Esophagus squamous epithelium (tissue), 5 donors: Measurements from ENCODE around the gene ODF2. TPM values are rescaled to one million over a fixed set of nuclear protein-coding genes. Genes with fewer than 3 reads are reported as not detected.
A peak's percentile ranks its signal among the peaks of the same experiment; 100 is the strongest.
"Not testable (repeated sequence)": the region's sequence is repeated elsewhere in the genome, so short reads cannot be mapped to it uniquely, and the experiment has no call there.

Experiments used
- DNase-seq: peaks from one replicate; lab custom pipeline; 2025; lab: John Stamatoyannopoulos, UW
- H3K27ac ChIP-seq, 4 donors: fragments of 200-600 bp; sonication (generic); one replicate each; pipeline ENCODE4 v1.5.1; 2016 to 2019; ENCODE audit warnings: mild to moderate bottlenecking in 1 of 4
- H3K27me3 ChIP-seq, 4 donors: fragments of 200-600 bp; sonication (generic); 1 replicate in 3 of 4; 2 replicates in 1 of 4; pipeline versions ENCODE4 v1.5.1 to v1.6.0; 2017 to 2021; ENCODE audit warnings: antibody characterized with exemption in 1 of 4
- H3K36me3 ChIP-seq, 3 donors: fragments of 200-600 bp; sonication (generic); one replicate each; pipeline ENCODE4 v1.5.1; 2016 to 2019
- H3K4me1 ChIP-seq, 3 donors: fragments of 200-600 bp; sonication (generic); one replicate each; pipeline ENCODE4 v1.5.1; 2017 to 2019
- H3K4me3 ChIP-seq, 4 donors: fragments of 200-600 bp; sonication (generic); 1 replicate in 3 of 4; 2 replicates in 1 of 4; pipeline ENCODE4 v1.5.1; 2016 to 2019; ENCODE audit warnings: mild to moderate bottlenecking in 2 of 4, moderate library complexity in 1 of 4
- H3K9me3 ChIP-seq, 3 donors: fragments of 200-600 bp; sonication (generic); one replicate each; pipeline ENCODE4 v1.5.1; 2016 to 2019
- POLR2A ChIP-seq, 4 donors: fragments of 450-650 bp; IDR thresholded peaks; one replicate each; pipeline ENCODE4 v1.6.1; 2017; ENCODE audit warnings: antibody characterized with exemption in 4 of 4, mild to moderate bottlenecking in 4 of 4, moderate library complexity in 3 of 4
- whole genome bisulfite sequencing, 2 donors: methylation state at CpG; one replicate each; pipeline ENCODE4 v1.1.5; 2018; 5-methylcytosine and 5-hydroxymethylcytosine counted together
- intact Hi-C: fragments of 100-400 bp; cut with DNase I; formaldehyde crosslinking; loops from one replicate; pipeline ENCODE4 v1.15.0; 2022
- total RNA-seq, 4 donors: library from RNA; depleted of rRNA; stranded (reverse); fragments of >200 nt; gene quantifications; one replicate each; pipeline ENCODE4 v1.1.0, GENCODE V29; 2016
- TF ChIP-seq, protein P1 (sequence below), 6 experiments: fragments of 450-650 bp in 4 of 6; fragments of 200-600 bp in 2 of 6; sonication (generic) in 2 of 6; IDR thresholded peaks; one replicate each; pipeline ENCODE4 v1.5.1; 2016 to 2019; ENCODE audit warnings: antibody characterized with exemption in 6 of 6, mild to moderate bottlenecking in 4 of 6, moderate library complexity in 4 of 6
- donor health status: DM: yes; HTN: yes; CAD: no.

The ODF2 gene
- total RNA-seq, 4 donors from 2014 or later = 13.2 to 28.0 (median 19.8) TPM

DNA sequence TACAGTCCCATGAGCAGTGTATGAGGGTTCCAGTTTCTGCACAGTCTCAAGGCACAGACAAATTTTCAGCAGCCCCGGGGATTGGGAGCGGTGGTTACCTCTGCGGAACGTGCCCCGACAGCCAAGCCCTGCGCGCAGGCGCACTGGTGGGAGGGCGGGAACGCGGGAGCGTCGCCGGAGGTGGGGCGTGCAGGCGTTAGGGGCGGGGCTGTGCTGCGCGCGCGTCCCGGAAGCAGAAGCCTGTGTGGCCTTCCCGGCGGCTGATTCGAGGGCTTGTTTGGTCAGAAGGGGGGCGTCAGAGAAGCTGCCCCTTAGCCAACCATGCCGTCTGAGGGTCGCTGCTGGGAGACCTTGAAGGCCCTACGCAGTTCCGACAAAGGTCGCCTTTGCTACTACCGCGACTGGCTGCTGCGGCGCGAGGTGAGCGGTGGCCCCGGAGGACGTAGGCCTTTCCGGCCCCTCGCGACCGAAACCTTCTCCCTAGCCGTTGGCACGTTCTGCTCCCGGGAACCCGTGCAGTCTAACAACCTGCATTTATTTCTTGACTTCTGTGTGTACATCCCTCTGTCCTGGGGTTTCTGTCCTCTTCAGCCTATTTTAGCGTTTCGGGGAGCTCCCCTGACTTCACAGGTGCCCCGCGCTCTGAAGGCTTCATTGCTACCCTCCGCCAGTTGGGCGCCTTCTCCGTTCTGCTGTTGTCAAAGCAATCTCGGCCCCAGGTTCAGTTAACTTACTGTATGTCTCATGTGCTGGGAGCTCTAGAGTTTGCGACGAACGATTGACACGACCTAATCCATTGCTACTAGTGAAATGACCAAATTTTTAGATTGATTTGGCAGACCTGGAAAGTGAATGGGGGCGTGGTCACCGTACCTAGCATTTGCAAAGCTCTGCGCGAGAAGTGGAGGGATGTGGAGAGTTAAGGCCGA is 48.9 kb downstream of the ODF2 start, which contains the start of gene GLE1:
Gene GLE1 (plus strand): TSS at position 235 of the 929 bp plus-strand sequence. CDS start 87 bp downstream, at position 322.
- peaks cover 17 to 37% (median 19%) of the 10 kb centered on the region in 3 donors for H3K4me1 ChIP-seq
- WGBS, 2 donors = 0 to 1% methylated on average over 26 to 34 of the region's 64 CpGs
- intact Hi-C loops = no loop called here

DNA sequence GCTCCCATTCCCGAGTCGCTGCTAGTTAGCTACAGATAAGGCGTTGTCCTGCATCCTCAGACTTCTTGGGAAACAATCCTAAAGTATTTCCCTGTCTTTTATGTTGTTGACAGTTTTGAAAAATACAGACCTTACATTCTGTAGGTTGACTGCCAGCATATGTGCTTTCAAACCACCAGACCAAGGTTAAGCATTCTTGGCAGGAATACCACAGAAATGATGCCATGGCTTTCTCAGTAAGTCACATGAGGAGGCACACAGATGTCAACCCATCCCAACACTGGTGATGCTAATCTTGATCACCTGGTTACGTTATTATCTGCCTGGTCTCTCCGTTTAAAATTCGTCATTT is 49.6 kb downstream of the ODF2 start:
- peak overlapping the region; percentile 56 to 97 (median 89) for H3K4me3 ChIP-seq
- peaks cover 17 to 37% (median 19%) of the 10 kb centered on the region in 3 donors for H3K4me1 ChIP-seq
- TF ChIP-seq, protein P1, sequence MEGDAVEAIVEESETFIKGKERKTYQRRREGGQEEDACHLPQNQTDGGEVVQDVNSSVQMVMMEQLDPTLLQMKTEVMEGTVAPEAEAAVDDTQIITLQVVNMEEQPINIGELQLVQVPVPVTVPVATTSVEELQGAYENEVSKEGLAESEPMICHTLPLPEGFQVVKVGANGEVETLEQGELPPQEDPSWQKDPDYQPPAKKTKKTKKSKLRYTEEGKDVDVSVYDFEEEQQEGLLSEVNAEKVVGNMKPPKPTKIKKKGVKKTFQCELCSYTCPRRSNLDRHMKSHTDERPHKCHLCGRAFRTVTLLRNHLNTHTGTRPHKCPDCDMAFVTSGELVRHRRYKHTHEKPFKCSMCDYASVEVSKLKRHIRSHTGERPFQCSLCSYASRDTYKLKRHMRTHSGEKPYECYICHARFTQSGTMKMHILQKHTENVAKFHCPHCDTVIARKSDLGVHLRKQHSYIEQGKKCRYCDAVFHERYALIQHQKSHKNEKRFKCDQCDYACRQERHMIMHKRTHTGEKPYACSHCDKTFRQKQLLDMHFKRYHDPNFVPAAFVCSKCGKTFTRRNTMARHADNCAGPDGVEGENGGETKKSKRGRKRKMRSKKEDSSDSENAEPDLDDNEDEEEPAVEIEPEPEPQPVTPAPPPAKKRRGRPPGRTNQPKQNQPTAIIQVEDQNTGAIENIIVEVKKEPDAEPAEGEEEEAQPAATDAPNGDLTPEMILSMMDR (IDR thresholded peaks at IDR 0.05) = no peak
- no peak for TF ChIP-seq POLR2A (IDR thresholded peaks at IDR 0.05)
- H3K36me3 ChIP-seq = peaks cover 0 to 40% (median 13%) of the 10 kb centered on the region in 3 donors
- H3K27ac ChIP-seq = peak overlapping the region; percentile 85 to 96 (median 94)
- H3K9me3 ChIP-seq = no peaks in the 10 kb centered on the region
- 8 to 19% methylated on average over 6 of the region's 6 CpGs for WGBS, 2 donors
- intact Hi-C loops = no loop called here
- no peaks in the 10 kb centered on the region for H3K27me3 ChIP-seq
- DNase-seq = no peak

More for the DNA sequence above, 48.9 kb downstream of the ODF2 start, which contains the start of gene GLE1:
- H3K36me3 ChIP-seq = peaks cover 0 to 40% (median 9%) of the 10 kb centered on the region in 3 donors
- H3K27ac ChIP-seq = peak within 1 kb of the TSS; percentile 85 to 96 (median 94)
- TF ChIP-seq POLR2A (IDR thresholded peaks at IDR 0.05) = peak in 3 of 4 donors; percentile 67 to 88 (median 79)
- TF ChIP-seq, protein P1 (IDR thresholded peaks at IDR 0.05) = peak in 1 of 6 experiments; percentile 37
- H3K9me3 ChIP-seq = no peaks in the 10 kb centered on the region
- H3K4me3 ChIP-seq = peak within 1 kb of the TSS; percentile 56 to 97 (median 89)
- no peaks in the 10 kb centered on the region for H3K27me3 ChIP-seq
- DNase-seq = peak; percentile 47

DNA sequence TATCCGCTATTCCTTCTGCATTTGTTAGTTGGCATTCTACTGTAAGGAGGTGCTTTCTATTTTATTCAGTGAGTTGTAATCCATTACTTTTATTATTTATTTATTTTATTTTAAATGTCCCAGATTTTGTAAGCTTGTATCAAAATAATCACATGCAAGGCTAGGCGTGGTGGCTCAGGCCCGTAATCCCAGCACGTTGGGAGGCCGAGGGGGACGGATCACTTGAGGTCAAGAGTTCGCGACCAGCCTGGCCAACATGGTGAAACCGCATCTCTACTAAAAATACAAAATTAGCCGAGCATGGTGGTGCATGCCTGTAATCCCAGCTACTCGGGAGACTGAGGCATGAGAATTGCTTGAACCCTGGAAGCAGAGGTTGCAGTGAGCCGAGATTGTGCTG is 50.1 kb downstream of the ODF2 start:
- intact Hi-C loops, H3K4me3 ChIP-seq: not testable (repeated sequence)

DNA sequence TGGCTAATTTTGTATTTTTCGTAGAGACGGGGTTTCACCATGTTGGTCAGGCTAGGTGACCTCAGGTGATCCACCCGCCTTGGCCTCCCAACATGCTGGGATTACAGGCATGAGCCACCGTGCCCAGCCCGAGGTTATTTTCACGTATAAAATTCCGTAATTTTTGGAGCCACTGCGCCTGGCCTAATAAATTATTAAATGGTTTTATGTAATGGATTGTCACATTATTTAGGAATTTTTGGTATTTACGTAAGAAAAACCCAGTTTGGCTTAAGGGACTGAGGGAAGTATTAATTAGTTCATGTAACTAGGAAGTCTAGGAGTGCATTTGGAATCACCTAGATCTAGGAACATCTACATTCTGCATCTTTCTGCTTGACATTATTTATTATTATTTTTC is 57.0 kb downstream of the ODF2 start:
- no peak for DNase-seq
- intact Hi-C loops = no loop called here
- 96 to 98% methylated on average over 9 of the region's 9 CpGs for WGBS, 2 donors
- H3K4me3 ChIP-seq = no peak overlapping the region
- TF ChIP-seq POLR2A (IDR thresholded peaks at IDR 0.05) = no peak
- TF ChIP-seq, protein P1 (IDR thresholded peaks at IDR 0.05) = no peak
- no peaks in the 10 kb centered on the region for H3K9me3 ChIP-seq
- H3K36me3 ChIP-seq = peaks cover 13 to 93% (median 50%) of the 10 kb centered on the region in 3 donors
- no peak overlapping the region for H3K27ac ChIP-seq
- no peaks in the 10 kb centered on the region for H3K4me1 ChIP-seq
- H3K27me3 ChIP-seq = no peaks in the 10 kb centered on the region

More for the DNA sequence above, 50.1 kb downstream of the ODF2 start:
- H3K36me3 ChIP-seq = peaks cover 0 to 40% (median 18%) of the 10 kb centered on the region in 3 donors
- peaks cover 17 to 37% (median 19%) of the 10 kb centered on the region in 3 donors for H3K4me1 ChIP-seq
- H3K9me3 ChIP-seq, H3K27me3 ChIP-seq, H3K27ac ChIP-seq, DNase-seq: not testable (repeated sequence)
- 65 to 76% methylated on average over 12 of the region's 12 CpGs for WGBS, 2 donors

DNA sequence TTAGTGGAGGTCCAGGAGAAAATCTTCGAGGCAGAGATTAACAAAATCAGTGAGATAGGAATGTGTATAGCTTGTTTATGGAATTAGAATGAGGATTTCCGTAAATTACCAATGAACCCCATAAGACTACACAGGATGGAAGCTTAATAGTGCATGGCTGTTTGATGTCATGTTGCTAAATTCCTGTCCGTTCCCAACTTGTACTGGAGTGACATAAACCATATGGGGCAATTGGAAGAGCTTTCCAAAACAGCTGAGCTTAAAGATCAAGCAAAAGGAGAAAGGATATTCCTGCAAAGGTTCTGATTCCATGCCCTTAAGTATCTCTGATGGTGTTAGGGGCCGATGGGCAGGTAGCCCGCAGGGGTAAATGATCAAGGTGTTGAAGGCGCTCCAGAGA is 66.2 kb downstream of the ODF2 start:
- no peak overlapping the region for H3K4me3 ChIP-seq

More for the DNA sequence above, 66.2 kb downstream of the ODF2 start:
- H3K4me1 ChIP-seq = peaks cover 0 to 10% (median 0%) of the 10 kb centered on the region in 3 donors
- DNase-seq = no peak
- no peak overlapping the region for H3K27ac ChIP-seq
- no peaks in the 10 kb centered on the region for H3K27me3 ChIP-seq
- WGBS, 2 donors = 92 to 94% methylated on average over 6 of the region's 6 CpGs
- H3K36me3 ChIP-seq = peaks cover 7 to 100% (median 24%) of the 10 kb centered on the region in 3 donors
- intact Hi-C loops = no loop called here
- TF ChIP-seq POLR2A (IDR thresholded peaks at IDR 0.05) = no peak
- TF ChIP-seq, protein P1 (IDR thresholded peaks at IDR 0.05) = no peak
- no peaks in the 10 kb centered on the region for H3K9me3 ChIP-seq
